ENCODE measurements around the gene MARK2. TPM values are rescaled to one million over a fixed set of nuclear protein-coding genes. Genes with fewer than 3 reads are reported as not detected.

MARK2 gene
- total RNA-seq, 1 experiment from 2014 or later: 39.8 TPM

DNA sequence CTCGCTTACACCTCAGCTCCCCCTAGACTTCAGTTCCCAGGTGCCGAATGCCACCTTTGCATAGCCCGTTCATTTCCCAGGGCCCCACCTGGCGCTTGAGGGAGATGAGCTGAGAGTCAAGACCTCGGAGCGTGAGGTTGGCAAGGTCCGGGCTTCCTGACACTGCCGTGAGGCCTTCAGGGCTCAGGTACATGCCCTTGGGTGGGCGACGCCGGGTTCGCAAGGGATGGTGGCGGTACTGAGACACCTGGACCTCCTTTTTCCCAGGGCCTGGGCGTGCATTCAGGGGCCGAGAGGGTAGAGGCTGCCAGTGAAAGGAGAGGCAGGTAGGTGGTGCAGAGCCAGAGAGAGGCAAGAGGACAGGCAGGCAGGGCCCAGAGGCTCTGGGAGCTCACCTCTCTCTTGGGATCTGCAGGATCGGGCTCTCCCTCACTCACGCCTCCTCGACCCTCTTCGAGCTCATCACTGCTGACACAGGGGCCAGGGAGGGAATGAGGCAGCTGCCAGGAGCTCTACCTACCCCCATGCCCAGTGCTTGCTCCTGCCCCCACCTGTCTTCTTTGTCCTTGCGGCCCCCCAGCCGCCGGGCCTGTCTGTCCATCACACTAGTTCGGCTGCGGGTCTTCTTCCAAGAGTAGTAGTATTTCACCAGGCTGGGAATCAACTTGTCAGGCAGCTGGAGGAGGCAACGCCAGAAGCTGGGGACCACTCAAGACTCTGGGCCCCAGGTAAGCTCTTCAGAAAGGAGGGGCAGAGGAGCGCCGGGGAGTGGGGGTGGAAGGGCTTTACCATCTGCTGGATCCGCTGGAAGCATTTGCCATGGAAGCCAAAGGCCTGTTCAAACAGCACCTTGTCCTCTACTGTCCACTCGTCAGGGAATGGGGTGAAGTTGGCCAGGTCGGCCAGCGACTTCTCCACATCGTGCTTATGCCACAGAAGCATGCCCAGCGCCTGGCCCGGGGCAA is 75.2 kb downstream of the MARK2 start:
- Histone ChIP-seq H3K4me3 (replicated peaks in 1 of 2; ENCODE audit: low read depth in 1 of 2, low read length in 2 of 2) (no peak overlapping the region), H3K36me3 (ENCODE audit: control insufficient read depth in 1 of 2, insufficient read depth in 2 of 2, low read length in 2 of 2) (no peaks in the 10 kb centered on the region; a peak in 1 of 4 replicates), H3K4me2 (ENCODE audit: low read length) (no peak overlapping the region), H3K79me2 (ENCODE audit: insufficient read depth, low read length) (no peaks in the 10 kb centered on the region), H3K9me2 (ENCODE audit: insufficient read depth) (no peaks in the 10 kb centered on the region), H4K20me1 (ENCODE audit: insufficient read depth) (no peaks in the 10 kb centered on the region), H3K9ac (ENCODE audit: low read length) (no peak overlapping the region), H3K4me1 (ENCODE audit: control insufficient read depth in 1 of 2, insufficient read depth in 2 of 2, low read length in 2 of 2) (peaks cover 17 to 32% of the 10 kb centered on the region in 2 experiments), H3K27ac (ENCODE audit: low read depth, low read length) (no peak overlapping the region; the same call in 1 of the 2 replicates), H3K27me3 (ENCODE audit: insufficient read depth, low read length) (no peaks in the 10 kb centered on the region), H3K9me3 (ENCODE audit: control insufficient read depth in 1 of 2, insufficient read depth in 1 of 2, low read depth in 1 of 2, low read length in 2 of 2) (no peaks in the 10 kb centered on the region), H2AFZ (ENCODE audit: low read depth, low read length, poor library complexity, severe bottlenecking) (no peak overlapping the region)
- RAD21 ChIA-PET (ENCODE audit: low non-redundant PET in 1 of 2, low total read pairs in 2 of 2, uncharacterized antibody in 2 of 2, unreplicated experiment in 2 of 2): no interaction called here
- DNase-seq (ENCODE audit: low read depth, low spot score) (no peak), ATAC-seq (no peak)
- BruUV-seq (replicated peaks): TSS peak; percentile 24
- POLR2A ChIA-PET: no interaction called here
- TF ChIP-seq JUND (IDR thresholded peaks at IDR 0.05) (no peak), TCF7L2 (IDR thresholded peaks at IDR 0.05; ENCODE audit: borderline replicate concordance, extremely low read depth, insufficient read depth, insufficient read length) (no peak), ELF1 (IDR thresholded peaks at IDR 0.05; ENCODE audit: borderline replicate concordance, low read depth) (no peak), CBX3 (IDR thresholded peaks at IDR 0.05; ENCODE audit: low read depth) (no peak), EZH2phosphoT487 (IDR thresholded peaks at IDR 0.05; ENCODE audit: borderline replicate concordance) (no peak), SIN3A (IDR thresholded peaks at IDR 0.05; ENCODE audit: low read depth) (no peak), YY1 (IDR thresholded peaks at IDR 0.05; ENCODE audit: extremely low read depth, insufficient replicate concordance, low read depth, low read length) (no peak), SRF (IDR thresholded peaks at IDR 0.05; ENCODE audit: low read depth) (no peak), ZNF274 (IDR thresholded peaks at IDR 0.05; ENCODE audit: low read depth, low read length) (no peak), ZFX (IDR thresholded peaks at IDR 0.05) (no peak), CEBPB (IDR thresholded peaks at IDR 0.05; ENCODE audit: low read depth) (no peak), SP1 (IDR thresholded peaks at IDR 0.05; ENCODE audit: low read depth) (no peak), POLR2A (IDR thresholded peaks at IDR 0.05; ENCODE audit: borderline replicate concordance, extremely low read depth, insufficient read depth, insufficient read length) (no peak)
- TF ChIP-seq, protein P1, sequence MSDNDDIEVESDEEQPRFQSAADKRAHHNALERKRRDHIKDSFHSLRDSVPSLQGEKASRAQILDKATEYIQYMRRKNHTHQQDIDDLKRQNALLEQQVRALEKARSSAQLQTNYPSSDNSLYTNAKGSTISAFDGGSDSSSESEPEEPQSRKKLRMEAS (IDR thresholded peaks at IDR 0.05): no peak
- CTCF ChIA-PET: interaction anchor here (1.2 kb wide), 1 partner anchor 234 kb away, joined by 3 read pairs; no protein-coding TSS in a partner anchor
- intact Hi-C loops (cut with micrococcal nuclease): no loop called here
